Measurements from ENCODE around the gene CTIF.

- TF ChIP-seq CTCF (IDR thresholded peaks at IDR 0.05) (no peak), POLR2A (IDR thresholded peaks at IDR 0.05) (no peak), EP300 (IDR thresholded peaks at IDR 0.05; ENCODE audit: low read depth) (no peak)
These were observed 103.2 kb downstream of the CTIF start for GRCh38 chr18:48641981-48642380.

Measured in transverse colon (tissue), 3 donors.